HG02970 (cell line): ENCODE results near the gene PTPRCAP.
A peak's percentile ranks its signal among the peaks of the same experiment; 100 is the strongest.
"Not testable (repeated sequence)": the region's sequence is repeated elsewhere in the genome, so short reads cannot be mapped to it uniquely, and the experiment has no call there.

ENCODE experiments used
- ATAC-seq: cut with Tn5 transposase; IDR thresholded peaks from one replicate; pipeline ENCODE4 v1.9.1; 2021; ENCODE audit warnings: mild to moderate bottlenecking, moderate library complexity, moderate number of reproducible peaks; ENCODE audit not compliant: unreplicated experiment, low FRiP score

Gene PTPRCAP

GRCh38 chr11:67437082-67437808 is at the start of gene PTPRCAP:
Gene PTPRCAP, minus strand, starts transcription at chr11:67437682. Its CDS starts 63 bp downstream, at chr11:67437619.
- no peak for ATAC-seq

GRCh38 chr11:67486481-67487195 is 49.2 kb upstream of the PTPRCAP start:
- ATAC-seq = no peak

- not testable (repeated sequence) for ATAC-seq
Measured at GRCh38 chr11:67485873-67486361, 48.4 kb upstream of the PTPRCAP start.

- no peak for ATAC-seq
Measured at GRCh38 chr11:67484847-67485311, 47.4 kb upstream of the PTPRCAP start.

GRCh38 chr11:67483831-67484665 is 46.6 kb upstream of the PTPRCAP start:
- ATAC-seq = no peak

GRCh38 chr11:67482827-67483798 is 45.6 kb upstream of the PTPRCAP start, which contains the start of gene AIP:
Gene AIP, plus strand, starts transcription at chr11:67483026. Its CDS starts 133 bp downstream, at chr11:67483159.
- ATAC-seq = peak; percentile 71

GRCh38 chr11:67482275-67482826 is 44.9 kb upstream of the PTPRCAP start:
- no peak for ATAC-seq

- not testable (repeated sequence) for ATAC-seq
Measured at GRCh38 chr11:67477344-67478050, 40.0 kb upstream of the PTPRCAP start.

- not testable (repeated sequence) for ATAC-seq
Measured at GRCh38 chr11:67476692-67477091, 39.2 kb upstream of the PTPRCAP start.

- no peak for ATAC-seq
Measured at GRCh38 chr11:67472882-67473281, 35.4 kb upstream of the PTPRCAP start.

GRCh38 chr11:67470337-67471002 is 33.0 kb upstream of the PTPRCAP start:
- ATAC-seq = no peak

- ATAC-seq = no peak
Measured at GRCh38 chr11:67469508-67469811, 32.0 kb upstream of the PTPRCAP start.

- ATAC-seq = peak; percentile 74
Measured at GRCh38 chr11:67468759-67469507, 31.5 kb upstream of the PTPRCAP start, which contains the start of gene TMEM134. Gene TMEM134, minus strand, starts transcription at chr11:67469251. Its CDS starts 59 bp downstream, at chr11:67469192.

- ATAC-seq = no peak
Measured at GRCh38 chr11:67468456-67468758, 30.9 kb upstream of the PTPRCAP start.

- ATAC-seq = no peak
Measured at GRCh38 chr11:67468056-67468455, 30.6 kb upstream of the PTPRCAP start.

- no peak for ATAC-seq
Measured at GRCh38 chr11:67466962-67467771, 29.7 kb upstream of the PTPRCAP start.

GRCh38 chr11:67466367-67466766 is 28.9 kb upstream of the PTPRCAP start:
- no peak for ATAC-seq
